ENCODE data around the gene TIFAB.

DNA sequence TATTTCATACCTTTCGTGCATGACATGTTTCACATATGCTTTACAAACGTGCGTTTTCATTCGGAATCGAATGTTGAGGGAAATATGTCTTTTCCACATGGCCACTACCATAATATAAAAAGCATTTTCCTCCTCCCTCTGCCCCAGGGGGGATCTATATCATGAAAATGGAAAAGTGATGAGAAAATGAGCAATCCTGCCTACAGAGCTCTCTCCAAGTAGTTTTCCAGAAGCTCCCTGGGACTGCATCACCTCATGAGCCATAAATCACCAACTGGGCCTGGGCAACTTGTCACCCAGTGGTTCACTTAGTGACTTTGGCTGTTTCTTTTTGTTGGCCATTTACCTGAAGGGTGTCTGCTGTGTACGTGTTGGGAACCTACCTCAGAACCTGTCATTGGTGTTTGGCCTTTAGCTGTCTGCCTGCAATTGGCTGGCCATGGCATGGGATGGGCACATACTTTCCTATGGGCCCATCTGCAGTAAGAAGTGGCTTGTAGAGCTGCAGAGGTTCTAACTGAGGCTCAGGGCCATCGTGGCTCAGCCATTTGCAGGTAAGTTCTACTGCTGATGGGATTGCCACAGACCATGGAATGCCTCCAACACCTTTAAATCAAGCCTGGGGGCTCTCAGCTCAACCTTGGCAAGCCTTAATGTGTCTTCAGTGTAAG is 9.5 kb upstream of the TIFAB start:
- TF ChIP-seq, protein P1, sequence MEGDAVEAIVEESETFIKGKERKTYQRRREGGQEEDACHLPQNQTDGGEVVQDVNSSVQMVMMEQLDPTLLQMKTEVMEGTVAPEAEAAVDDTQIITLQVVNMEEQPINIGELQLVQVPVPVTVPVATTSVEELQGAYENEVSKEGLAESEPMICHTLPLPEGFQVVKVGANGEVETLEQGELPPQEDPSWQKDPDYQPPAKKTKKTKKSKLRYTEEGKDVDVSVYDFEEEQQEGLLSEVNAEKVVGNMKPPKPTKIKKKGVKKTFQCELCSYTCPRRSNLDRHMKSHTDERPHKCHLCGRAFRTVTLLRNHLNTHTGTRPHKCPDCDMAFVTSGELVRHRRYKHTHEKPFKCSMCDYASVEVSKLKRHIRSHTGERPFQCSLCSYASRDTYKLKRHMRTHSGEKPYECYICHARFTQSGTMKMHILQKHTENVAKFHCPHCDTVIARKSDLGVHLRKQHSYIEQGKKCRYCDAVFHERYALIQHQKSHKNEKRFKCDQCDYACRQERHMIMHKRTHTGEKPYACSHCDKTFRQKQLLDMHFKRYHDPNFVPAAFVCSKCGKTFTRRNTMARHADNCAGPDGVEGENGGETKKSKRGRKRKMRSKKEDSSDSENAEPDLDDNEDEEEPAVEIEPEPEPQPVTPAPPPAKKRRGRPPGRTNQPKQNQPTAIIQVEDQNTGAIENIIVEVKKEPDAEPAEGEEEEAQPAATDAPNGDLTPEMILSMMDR (conservative IDR thresholded peaks at IDR 0.05; ENCODE audit: low read depth in 2 of 2), result no peak
- TF ChIP-seq EZH2 (IDR thresholded peaks at IDR 0.05; ENCODE audit: low read depth, unreplicated experiment) (no peak), JUNB (IDR thresholded peaks at IDR 0.05; ENCODE audit: unreplicated experiment) (no peak), POLR2AphosphoS5 (IDR thresholded peaks at IDR 0.05; ENCODE audit: low read depth) (no peak), ZNF462 (CRISPR knock-in tag; IDR thresholded peaks at IDR 0.05) (no peak), ETS1 (IDR thresholded peaks at IDR 0.05) (no peak), EZH2phosphoT487 (IDR thresholded peaks at IDR 0.05; ENCODE audit: unreplicated experiment) (no peak), CREB1 (CRISPR knock-in tag; IDR thresholded peaks at IDR 0.05; ENCODE audit: low read depth) (no peak), STAT1 (IDR thresholded peaks at IDR 0.05; ENCODE audit: unreplicated experiment) (no peak), ZNF331 (CRISPR knock-in tag; IDR thresholded peaks at IDR 0.05; ENCODE audit: low read depth) (no peak), ZNF114 (CRISPR knock-in tag; IDR thresholded peaks at IDR 0.05) (no peak)
- TF ChIP-seq, protein P2, sequence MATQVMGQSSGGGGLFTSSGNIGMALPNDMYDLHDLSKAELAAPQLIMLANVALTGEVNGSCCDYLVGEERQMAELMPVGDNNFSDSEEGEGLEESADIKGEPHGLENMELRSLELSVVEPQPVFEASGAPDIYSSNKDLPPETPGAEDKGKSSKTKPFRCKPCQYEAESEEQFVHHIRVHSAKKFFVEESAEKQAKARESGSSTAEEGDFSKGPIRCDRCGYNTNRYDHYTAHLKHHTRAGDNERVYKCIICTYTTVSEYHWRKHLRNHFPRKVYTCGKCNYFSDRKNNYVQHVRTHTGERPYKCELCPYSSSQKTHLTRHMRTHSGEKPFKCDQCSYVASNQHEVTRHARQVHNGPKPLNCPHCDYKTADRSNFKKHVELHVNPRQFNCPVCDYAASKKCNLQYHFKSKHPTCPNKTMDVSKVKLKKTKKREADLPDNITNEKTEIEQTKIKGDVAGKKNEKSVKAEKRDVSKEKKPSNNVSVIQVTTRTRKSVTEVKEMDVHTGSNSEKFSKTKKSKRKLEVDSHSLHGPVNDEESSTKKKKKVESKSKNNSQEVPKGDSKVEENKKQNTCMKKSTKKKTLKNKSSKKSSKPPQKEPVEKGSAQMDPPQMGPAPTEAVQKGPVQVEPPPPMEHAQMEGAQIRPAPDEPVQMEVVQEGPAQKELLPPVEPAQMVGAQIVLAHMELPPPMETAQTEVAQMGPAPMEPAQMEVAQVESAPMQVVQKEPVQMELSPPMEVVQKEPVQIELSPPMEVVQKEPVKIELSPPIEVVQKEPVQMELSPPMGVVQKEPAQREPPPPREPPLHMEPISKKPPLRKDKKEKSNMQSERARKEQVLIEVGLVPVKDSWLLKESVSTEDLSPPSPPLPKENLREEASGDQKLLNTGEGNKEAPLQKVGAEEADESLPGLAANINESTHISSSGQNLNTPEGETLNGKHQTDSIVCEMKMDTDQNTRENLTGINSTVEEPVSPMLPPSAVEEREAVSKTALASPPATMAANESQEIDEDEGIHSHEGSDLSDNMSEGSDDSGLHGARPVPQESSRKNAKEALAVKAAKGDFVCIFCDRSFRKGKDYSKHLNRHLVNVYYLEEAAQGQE (IDR thresholded peaks at IDR 0.05; ENCODE audit: unreplicated experiment), result no peak

Measured in GM23338 (cell line).